CD4-positive, alpha-beta T cell treated with Interleukin-17A for 1 hour (primary cell): Measurements from ENCODE around the gene SELENOH.

Experiments
- DNase-seq: peaks from one replicate; pipeline ENCODE4 v3.0.0-alpha.2; 2020

The SELENOH gene

GRCh38 chr11:57786436-57786835 is 45.1 kb downstream of the SELENOH start:
- DNase-seq, result no peak

- no peak for DNase-seq
Measured at GRCh38 chr11:57787006-57787604, 45.8 kb downstream of the SELENOH start.

GRCh38 chr11:57787920-57788702 is 46.8 kb downstream of the SELENOH start:
- DNase-seq, result no peak

GRCh38 chr11:57788703-57789088 is 47.4 kb downstream of the SELENOH start:
- no peak for DNase-seq

GRCh38 chr11:57791321-57792059 is 50.2 kb downstream of the SELENOH start:
- no peak for DNase-seq

- peak; percentile 93 for DNase-seq
Measured at GRCh38 chr11:57792060-57792541, 50.8 kb downstream of the SELENOH start.

- DNase-seq, result peak; percentile 43
Measured at GRCh38 chr11:57792870-57793269, 51.6 kb downstream of the SELENOH start.
